NB4 (cell line): ENCODE measurements around the gene ZSCAN12.

Experiments
- DNase-seq: peaks from one replicate; pipeline ENCODE4 v3.0.0; 2010; ENCODE audit warnings: low read depth
- H3K4me3 ChIP-seq: one replicate; pipeline ENCODE4 v1.5.1; 2011; ENCODE audit warnings: mild to moderate bottlenecking, low read depth, low read length, moderate library complexity
- MYC ChIP-seq: IDR thresholded peaks from 2 replicates; pipeline ENCODE4 v1.6.1; 2011; ENCODE audit warnings: low read depth, low read length
- POLR2A ChIP-seq: IDR thresholded peaks from 2 replicates; pipeline ENCODE4 v1.6.1; 2011; ENCODE audit warnings: mild to moderate bottlenecking; ENCODE audit not compliant: insufficient read length; ENCODE audit errors: extremely low read depth
- TF ChIP-seq, protein P1 (sequence below): IDR thresholded peaks from 2 replicates; pipeline ENCODE4 v1.6.1; 2011; ENCODE audit warnings: low read depth, low read length
- TF ChIP-seq, protein P2 (sequence below): IDR thresholded peaks from one replicate; pipeline ENCODE4 v1.5.1; 2012; ENCODE audit warnings: low read depth, low read length

Gene ZSCAN12

DNA sequence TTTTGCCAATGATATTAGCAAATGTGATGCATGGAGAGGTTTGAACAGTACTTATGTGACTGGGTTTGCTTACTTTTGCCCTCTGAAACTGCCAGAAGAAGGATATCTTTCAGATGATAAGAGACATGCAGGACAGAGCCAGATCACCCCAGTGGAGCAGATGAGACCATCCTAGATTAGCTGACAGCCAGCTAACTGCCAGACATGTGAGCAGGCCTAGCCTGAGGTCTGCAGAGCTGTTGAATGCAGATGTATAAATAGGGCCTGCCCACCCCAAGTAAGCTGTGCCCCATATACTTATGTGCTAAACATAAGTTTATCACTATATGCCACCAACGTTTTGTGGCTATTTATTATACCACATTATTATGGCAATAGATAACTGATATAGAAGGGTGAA is 69.5 kb downstream of the ZSCAN12 start:
- H3K4me3 ChIP-seq: no peak overlapping the region
- TF ChIP-seq POLR2A (no peak), MYC (no peak)
- TF ChIP-seq, protein P1, sequence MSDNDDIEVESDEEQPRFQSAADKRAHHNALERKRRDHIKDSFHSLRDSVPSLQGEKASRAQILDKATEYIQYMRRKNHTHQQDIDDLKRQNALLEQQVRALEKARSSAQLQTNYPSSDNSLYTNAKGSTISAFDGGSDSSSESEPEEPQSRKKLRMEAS: no peak
- TF ChIP-seq, protein P2, sequence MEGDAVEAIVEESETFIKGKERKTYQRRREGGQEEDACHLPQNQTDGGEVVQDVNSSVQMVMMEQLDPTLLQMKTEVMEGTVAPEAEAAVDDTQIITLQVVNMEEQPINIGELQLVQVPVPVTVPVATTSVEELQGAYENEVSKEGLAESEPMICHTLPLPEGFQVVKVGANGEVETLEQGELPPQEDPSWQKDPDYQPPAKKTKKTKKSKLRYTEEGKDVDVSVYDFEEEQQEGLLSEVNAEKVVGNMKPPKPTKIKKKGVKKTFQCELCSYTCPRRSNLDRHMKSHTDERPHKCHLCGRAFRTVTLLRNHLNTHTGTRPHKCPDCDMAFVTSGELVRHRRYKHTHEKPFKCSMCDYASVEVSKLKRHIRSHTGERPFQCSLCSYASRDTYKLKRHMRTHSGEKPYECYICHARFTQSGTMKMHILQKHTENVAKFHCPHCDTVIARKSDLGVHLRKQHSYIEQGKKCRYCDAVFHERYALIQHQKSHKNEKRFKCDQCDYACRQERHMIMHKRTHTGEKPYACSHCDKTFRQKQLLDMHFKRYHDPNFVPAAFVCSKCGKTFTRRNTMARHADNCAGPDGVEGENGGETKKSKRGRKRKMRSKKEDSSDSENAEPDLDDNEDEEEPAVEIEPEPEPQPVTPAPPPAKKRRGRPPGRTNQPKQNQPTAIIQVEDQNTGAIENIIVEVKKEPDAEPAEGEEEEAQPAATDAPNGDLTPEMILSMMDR: no peak
- DNase-seq: no peak
